ENCODE results near the gene HEXA. TPM values are rescaled to one million over a fixed set of nuclear protein-coding genes. Genes with fewer than 3 reads are reported as not detected.
A peak's percentile ranks its signal among the peaks of the same experiment; 100 is the strongest.

Gene HEXA
- total and polyA plus RNA-seq, 9 of the 15 experiments (the other 6 are each of a cell fraction or from before 2014, with no cell fraction given) = 22.2 to 136 (median 68.9) TPM

DNA sequence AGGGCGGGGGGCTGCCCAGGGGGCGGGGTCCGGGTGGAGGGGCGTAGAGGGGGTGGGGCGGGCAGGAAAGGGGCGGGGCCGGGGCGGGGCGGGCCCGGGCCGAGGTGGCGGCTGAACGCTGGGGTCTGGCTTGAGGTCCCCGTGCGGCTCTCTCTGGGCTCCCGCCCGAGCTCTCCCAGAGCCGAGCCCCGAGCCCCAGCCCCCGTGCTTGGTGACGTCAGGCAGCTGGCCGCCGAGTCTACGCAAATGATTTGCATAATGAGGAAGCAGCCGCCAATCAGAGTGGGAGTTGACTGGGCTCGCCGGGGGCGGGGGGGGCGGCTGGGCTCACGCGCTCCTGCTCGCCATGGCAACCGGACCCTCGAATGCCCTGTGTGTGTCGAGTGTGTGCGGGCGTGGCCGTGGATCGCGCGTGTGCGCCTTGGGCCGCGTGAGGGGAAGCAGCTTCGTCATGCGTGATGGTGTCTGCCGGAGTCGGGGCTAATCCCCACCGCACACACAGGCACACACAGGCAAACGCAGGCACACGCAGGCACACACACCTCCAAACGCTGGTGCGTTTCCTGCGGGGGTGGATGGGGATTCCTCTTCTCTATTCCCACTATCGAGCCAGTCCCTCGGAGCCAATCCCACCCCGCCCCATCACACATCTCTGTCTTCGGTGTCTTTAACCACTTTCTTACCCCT is 55.7 kb downstream of the HEXA start, which contains the start of gene CELF6 (continued):
- TF ChIP-seq, protein P1, sequence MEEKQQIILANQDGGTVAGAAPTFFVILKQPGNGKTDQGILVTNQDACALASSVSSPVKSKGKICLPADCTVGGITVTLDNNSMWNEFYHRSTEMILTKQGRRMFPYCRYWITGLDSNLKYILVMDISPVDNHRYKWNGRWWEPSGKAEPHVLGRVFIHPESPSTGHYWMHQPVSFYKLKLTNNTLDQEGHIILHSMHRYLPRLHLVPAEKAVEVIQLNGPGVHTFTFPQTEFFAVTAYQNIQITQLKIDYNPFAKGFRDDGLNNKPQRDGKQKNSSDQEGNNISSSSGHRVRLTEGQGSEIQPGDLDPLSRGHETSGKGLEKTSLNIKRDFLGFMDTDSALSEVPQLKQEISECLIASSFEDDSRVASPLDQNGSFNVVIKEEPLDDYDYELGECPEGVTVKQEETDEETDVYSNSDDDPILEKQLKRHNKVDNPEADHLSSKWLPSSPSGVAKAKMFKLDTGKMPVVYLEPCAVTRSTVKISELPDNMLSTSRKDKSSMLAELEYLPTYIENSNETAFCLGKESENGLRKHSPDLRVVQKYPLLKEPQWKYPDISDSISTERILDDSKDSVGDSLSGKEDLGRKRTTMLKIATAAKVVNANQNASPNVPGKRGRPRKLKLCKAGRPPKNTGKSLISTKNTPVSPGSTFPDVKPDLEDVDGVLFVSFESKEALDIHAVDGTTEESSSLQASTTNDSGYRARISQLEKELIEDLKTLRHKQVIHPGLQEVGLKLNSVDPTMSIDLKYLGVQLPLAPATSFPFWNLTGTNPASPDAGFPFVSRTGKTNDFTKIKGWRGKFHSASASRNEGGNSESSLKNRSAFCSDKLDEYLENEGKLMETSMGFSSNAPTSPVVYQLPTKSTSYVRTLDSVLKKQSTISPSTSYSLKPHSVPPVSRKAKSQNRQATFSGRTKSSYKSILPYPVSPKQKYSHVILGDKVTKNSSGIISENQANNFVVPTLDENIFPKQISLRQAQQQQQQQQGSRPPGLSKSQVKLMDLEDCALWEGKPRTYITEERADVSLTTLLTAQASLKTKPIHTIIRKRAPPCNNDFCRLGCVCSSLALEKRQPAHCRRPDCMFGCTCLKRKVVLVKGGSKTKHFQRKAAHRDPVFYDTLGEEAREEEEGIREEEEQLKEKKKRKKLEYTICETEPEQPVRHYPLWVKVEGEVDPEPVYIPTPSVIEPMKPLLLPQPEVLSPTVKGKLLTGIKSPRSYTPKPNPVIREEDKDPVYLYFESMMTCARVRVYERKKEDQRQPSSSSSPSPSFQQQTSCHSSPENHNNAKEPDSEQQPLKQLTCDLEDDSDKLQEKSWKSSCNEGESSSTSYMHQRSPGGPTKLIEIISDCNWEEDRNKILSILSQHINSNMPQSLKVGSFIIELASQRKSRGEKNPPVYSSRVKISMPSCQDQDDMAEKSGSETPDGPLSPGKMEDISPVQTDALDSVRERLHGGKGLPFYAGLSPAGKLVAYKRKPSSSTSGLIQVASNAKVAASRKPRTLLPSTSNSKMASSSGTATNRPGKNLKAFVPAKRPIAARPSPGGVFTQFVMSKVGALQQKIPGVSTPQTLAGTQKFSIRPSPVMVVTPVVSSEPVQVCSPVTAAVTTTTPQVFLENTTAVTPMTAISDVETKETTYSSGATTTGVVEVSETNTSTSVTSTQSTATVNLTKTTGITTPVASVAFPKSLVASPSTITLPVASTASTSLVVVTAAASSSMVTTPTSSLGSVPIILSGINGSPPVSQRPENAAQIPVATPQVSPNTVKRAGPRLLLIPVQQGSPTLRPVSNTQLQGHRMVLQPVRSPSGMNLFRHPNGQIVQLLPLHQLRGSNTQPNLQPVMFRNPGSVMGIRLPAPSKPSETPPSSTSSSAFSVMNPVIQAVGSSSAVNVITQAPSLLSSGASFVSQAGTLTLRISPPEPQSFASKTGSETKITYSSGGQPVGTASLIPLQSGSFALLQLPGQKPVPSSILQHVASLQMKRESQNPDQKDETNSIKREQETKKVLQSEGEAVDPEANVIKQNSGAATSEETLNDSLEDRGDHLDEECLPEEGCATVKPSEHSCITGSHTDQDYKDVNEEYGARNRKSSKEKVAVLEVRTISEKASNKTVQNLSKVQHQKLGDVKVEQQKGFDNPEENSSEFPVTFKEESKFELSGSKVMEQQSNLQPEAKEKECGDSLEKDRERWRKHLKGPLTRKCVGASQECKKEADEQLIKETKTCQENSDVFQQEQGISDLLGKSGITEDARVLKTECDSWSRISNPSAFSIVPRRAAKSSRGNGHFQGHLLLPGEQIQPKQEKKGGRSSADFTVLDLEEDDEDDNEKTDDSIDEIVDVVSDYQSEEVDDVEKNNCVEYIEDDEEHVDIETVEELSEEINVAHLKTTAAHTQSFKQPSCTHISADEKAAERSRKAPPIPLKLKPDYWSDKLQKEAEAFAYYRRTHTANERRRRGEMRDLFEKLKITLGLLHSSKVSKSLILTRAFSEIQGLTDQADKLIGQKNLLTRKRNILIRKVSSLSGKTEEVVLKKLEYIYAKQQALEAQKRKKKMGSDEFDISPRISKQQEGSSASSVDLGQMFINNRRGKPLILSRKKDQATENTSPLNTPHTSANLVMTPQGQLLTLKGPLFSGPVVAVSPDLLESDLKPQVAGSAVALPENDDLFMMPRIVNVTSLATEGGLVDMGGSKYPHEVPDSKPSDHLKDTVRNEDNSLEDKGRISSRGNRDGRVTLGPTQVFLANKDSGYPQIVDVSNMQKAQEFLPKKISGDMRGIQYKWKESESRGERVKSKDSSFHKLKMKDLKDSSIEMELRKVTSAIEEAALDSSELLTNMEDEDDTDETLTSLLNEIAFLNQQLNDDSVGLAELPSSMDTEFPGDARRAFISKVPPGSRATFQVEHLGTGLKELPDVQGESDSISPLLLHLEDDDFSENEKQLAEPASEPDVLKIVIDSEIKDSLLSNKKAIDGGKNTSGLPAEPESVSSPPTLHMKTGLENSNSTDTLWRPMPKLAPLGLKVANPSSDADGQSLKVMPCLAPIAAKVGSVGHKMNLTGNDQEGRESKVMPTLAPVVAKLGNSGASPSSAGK (IDR thresholded peaks at IDR 0.05) = no peak; the same call in 1 of the 2 replicates
- TF ChIP-seq, protein P2, sequence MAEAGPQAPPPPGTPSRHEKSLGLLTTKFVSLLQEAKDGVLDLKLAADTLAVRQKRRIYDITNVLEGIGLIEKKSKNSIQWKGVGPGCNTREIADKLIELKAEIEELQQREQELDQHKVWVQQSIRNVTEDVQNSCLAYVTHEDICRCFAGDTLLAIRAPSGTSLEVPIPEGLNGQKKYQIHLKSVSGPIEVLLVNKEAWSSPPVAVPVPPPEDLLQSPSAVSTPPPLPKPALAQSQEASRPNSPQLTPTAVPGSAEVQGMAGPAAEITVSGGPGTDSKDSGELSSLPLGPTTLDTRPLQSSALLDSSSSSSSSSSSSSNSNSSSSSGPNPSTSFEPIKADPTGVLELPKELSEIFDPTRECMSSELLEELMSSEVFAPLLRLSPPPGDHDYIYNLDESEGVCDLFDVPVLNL (CRISPR knock-in tag; IDR thresholded peaks at IDR 0.05; ENCODE audit: low read depth) = no peak
- TF ChIP-seq CHD4 (IDR thresholded peaks at IDR 0.05; ENCODE audit: insufficient read depth, insufficient replicate concordance, low read depth, low read length, poor library complexity, severe bottlenecking) = no peak
- TF ChIP-seq, protein P3, sequence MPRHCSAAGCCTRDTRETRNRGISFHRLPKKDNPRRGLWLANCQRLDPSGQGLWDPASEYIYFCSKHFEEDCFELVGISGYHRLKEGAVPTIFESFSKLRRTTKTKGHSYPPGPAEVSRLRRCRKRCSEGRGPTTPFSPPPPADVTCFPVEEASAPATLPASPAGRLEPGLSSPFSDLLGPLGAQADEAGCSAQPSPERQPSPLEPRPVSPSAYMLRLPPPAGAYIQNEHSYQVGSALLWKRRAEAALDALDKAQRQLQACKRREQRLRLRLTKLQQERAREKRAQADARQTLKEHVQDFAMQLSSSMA (CRISPR knock-in tag; IDR thresholded peaks at IDR 0.05) = no peak
- no peak for TF ChIP-seq KAT8 (IDR thresholded peaks at IDR 0.05; ENCODE audit: low read depth)
- no peak for TF ChIP-seq SOX6 (IDR thresholded peaks at IDR 0.05)
- TF ChIP-seq ZNF444 (CRISPR knock-in tag; IDR thresholded peaks at IDR 0.05) = no peak
- TF ChIP-seq, protein P4, sequence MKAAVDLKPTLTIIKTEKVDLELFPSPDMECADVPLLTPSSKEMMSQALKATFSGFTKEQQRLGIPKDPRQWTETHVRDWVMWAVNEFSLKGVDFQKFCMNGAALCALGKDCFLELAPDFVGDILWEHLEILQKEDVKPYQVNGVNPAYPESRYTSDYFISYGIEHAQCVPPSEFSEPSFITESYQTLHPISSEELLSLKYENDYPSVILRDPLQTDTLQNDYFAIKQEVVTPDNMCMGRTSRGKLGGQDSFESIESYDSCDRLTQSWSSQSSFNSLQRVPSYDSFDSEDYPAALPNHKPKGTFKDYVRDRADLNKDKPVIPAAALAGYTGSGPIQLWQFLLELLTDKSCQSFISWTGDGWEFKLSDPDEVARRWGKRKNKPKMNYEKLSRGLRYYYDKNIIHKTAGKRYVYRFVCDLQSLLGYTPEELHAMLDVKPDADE (conservative IDR thresholded peaks at IDR 0.05; ENCODE audit: control insufficient read depth, low read depth, low read length) = peak; percentile 54; the same call in 1 of the 2 replicates
- TF ChIP-seq, protein P5, sequence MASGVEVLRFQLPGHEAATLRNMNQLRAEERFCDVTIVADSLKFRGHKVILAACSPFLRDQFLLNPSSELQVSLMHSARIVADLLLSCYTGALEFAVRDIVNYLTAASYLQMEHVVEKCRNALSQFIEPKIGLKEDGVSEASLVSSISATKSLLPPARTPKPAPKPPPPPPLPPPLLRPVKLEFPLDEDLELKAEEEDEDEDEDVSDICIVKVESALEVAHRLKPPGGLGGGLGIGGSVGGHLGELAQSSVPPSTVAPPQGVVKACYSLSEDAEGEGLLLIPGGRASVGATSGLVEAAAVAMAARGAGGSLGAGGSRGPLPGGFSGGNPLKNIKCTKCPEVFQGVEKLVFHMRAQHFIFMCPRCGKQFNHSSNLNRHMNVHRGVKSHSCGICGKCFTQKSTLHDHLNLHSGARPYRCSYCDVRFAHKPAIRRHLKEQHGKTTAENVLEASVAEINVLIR (CRISPR knock-in tag; IDR thresholded peaks at IDR 0.05) = no peak
- no peak for TF ChIP-seq ZFX (CRISPR knock-in tag; IDR thresholded peaks at IDR 0.05)
